ENCODE measurements around the gene ARID3A. TPM values are rescaled to one million over a fixed set of nuclear protein-coding genes. Genes with fewer than 3 reads are reported as not detected.

Gene ARID3A
- total and polyA plus RNA-seq, 2 donors (not counting 3 experiments of a cell fraction or from before 2014, with no cell fraction given), result 5.4 to 13.2 TPM

GRCh38 chr19:954672-955494 is 29.0 kb downstream of the ARID3A start:
- Histone ChIP-seq H3K9me1 (replicated peaks; ENCODE audit: control insufficient read depth, extremely low read depth, insufficient read depth, low read length) (no peaks in the 10 kb centered on the region), H3K9me3 (replicated peaks; ENCODE audit: control insufficient read depth, insufficient read depth, low read length) (no peaks in the 10 kb centered on the region), H3K27me3 (ENCODE audit: control insufficient read depth in 2 of 2, insufficient read depth in 2 of 2, low read length in 2 of 2) (no peaks in the 10 kb centered on the region), H4K20me1 (replicated peaks; ENCODE audit: control insufficient read depth, extremely low read depth, insufficient read depth, low read length) (no peaks in the 10 kb centered on the region), H3K4me2 (ENCODE audit: insufficient read depth, low read length) (no peak overlapping the region), H3K9ac (replicated peaks; ENCODE audit: extremely low read depth, insufficient read depth, low read length) (no peak overlapping the region), H3K4me3 (replicated peaks in 1 of 3; ENCODE audit: insufficient read depth in 1 of 3, low read depth in 1 of 3, low read length in 3 of 3) (no peak overlapping the region), H3K4me1 (ENCODE audit: control insufficient read depth, extremely low read depth, insufficient read depth, low read length) (peaks cover 4% of the 10 kb centered on the region), H3K36me3 (ENCODE audit: control insufficient read depth in 2 of 2, extremely low read depth in 1 of 2, insufficient read depth in 2 of 2, low read length in 2 of 2) (no peaks in the 10 kb centered on the region), H2AFZ (ENCODE audit: low read depth, low read length) (no peak overlapping the region), H3K27ac (ENCODE audit: insufficient read depth, low read depth, low read length) (no peak overlapping the region), H3K79me2 (ENCODE audit: control insufficient read depth, insufficient read depth, low read length) (no peaks in the 10 kb centered on the region)
- TF ChIP-seq GATA2 (IDR thresholded peaks at IDR 0.05; ENCODE audit: insufficient read depth, insufficient read length, low read depth, low read length) (no peak), MYC (IDR thresholded peaks at IDR 0.05; ENCODE audit: low read depth, low read length) (no peak), JUN (IDR thresholded peaks at IDR 0.05; ENCODE audit: borderline replicate concordance, insufficient read depth, insufficient read length, low read depth) (no peak), MAX (IDR thresholded peaks at IDR 0.05; ENCODE audit: insufficient read depth, insufficient read length) (no peak), EZH2 (IDR thresholded peaks at IDR 0.05; ENCODE audit: borderline replicate concordance, low read depth, low read length, severe bottlenecking) (no peak), CTCF (IDR thresholded peaks at IDR 0.05; ENCODE audit: extremely low read depth in 1 of 2, insufficient read depth in 1 of 2, low read depth in 1 of 2, low read length in 2 of 2) (no peak), POLR2A (IDR thresholded peaks at IDR 0.05; ENCODE audit: low read depth, low read length) (no peak), FOS (IDR thresholded peaks at IDR 0.05; ENCODE audit: borderline replicate concordance, insufficient read depth, low read length) (no peak)
- FAIRE-seq, result no peak
- no peak for DNase-seq (ENCODE audit: low read depth, low spot score)
- ChIA-PET CTCF (no interaction called here), POLR2A (no interaction called here)
- intact Hi-C loops (cut with micrococcal nuclease), result no loop called here
- BruUV-seq (replicated peaks), result no TSS peak
- dilution Hi-C loops (cut with MboI; ENCODE audit: extremely low pct_ligation_motif_present, low sequenced_read_pairs), result no loop called here
